ENCODE results near the gene ASAP3.

DNA sequence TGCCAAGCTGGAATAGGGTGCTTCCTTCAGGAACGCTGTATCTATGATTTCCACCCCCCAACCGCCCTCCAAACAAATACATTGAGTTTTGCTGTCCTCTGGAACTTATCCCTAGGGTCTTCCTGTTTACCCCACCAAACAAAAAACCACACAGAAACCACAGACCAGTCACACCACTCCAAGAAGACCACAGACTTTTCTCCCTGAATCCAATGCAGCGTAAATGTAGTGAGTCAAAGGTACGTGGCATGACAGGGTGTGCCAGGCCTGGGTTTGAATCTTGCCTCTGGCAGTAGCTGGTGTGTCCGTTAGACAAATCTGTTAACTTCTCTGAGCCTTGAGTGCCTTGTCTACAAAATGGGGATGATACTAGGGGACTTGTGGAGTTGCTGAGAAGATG lies 27.8 kb downstream of the ASAP3 start:
- TF ChIP-seq, protein P1, sequence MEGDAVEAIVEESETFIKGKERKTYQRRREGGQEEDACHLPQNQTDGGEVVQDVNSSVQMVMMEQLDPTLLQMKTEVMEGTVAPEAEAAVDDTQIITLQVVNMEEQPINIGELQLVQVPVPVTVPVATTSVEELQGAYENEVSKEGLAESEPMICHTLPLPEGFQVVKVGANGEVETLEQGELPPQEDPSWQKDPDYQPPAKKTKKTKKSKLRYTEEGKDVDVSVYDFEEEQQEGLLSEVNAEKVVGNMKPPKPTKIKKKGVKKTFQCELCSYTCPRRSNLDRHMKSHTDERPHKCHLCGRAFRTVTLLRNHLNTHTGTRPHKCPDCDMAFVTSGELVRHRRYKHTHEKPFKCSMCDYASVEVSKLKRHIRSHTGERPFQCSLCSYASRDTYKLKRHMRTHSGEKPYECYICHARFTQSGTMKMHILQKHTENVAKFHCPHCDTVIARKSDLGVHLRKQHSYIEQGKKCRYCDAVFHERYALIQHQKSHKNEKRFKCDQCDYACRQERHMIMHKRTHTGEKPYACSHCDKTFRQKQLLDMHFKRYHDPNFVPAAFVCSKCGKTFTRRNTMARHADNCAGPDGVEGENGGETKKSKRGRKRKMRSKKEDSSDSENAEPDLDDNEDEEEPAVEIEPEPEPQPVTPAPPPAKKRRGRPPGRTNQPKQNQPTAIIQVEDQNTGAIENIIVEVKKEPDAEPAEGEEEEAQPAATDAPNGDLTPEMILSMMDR (IDR thresholded peaks at IDR 0.05), result no peak
- no peak for TF ChIP-seq POLR2A (IDR thresholded peaks at IDR 0.05)

Data from upper lobe of left lung (tissue), 4 donors.